C4-2B (cell line): ENCODE measurements around the gene METTL26.
A peak's percentile ranks its signal among the peaks of the same experiment; 100 is the strongest.

Source experiments
- H3K27ac ChIP-seq: fragments of 450-650 bp; 2 replicates; pipeline ENCODE4 v1.5.1; 2017
- CTCF ChIP-seq: fragments of 450-650 bp; conservative IDR thresholded peaks from 2 replicates; pipeline ENCODE4 v1.5.1; 2017; ENCODE audit warnings: mild to moderate bottlenecking
- ZFX ChIP-seq: fragments of 450-650 bp; IDR thresholded peaks from 2 replicates; pipeline ENCODE4 v1.6.1; 2017

Gene METTL26

GRCh38 chr16:588889-589657 is 47.0 kb downstream of the METTL26 start:
- TF ChIP-seq CTCF (no peak), ZFX (peak; percentile 56)
- peak overlapping the region; percentile 99 for H3K27ac ChIP-seq

GRCh38 chr16:588639-588888 is 47.5 kb downstream of the METTL26 start:
- H3K27ac ChIP-seq = peak overlapping the region; percentile 99
- TF ChIP-seq CTCF (no peak), ZFX (no peak)

GRCh38 chr16:586645-587590 is 49.2 kb downstream of the METTL26 start:
- no peak for TF ChIP-seq ZFX
- no peak for TF ChIP-seq CTCF
- peak overlapping the region; percentile 99 for H3K27ac ChIP-seq

GRCh38 chr16:586047-586644 is 50.0 kb downstream of the METTL26 start:
- TF ChIP-seq ZFX (no peak), CTCF (no peak)
- H3K27ac ChIP-seq = no peak overlapping the region; the same call in 1 of the 2 replicates

- no peak overlapping the region for H3K27ac ChIP-seq
- TF ChIP-seq CTCF (no peak; the same call in 1 of the 2 replicates), ZFX (no peak)
Observed at GRCh38 chr16:585351-585750, 50.8 kb downstream of the METTL26 start.
